Neutrophil (primary cell): ENCODE data around the gene C6.

Source experiments
- H3K27ac ChIP-seq: fragments of 200-600 bp; sonication (generic); 2 replicates; pipeline ENCODE4 v1.5.1; 2016; ENCODE audit warnings: mild to moderate bottlenecking, moderate library complexity
- H3K27me3 ChIP-seq: fragments of 200-600 bp; sonication (generic); 2 replicates; pipeline ENCODE4 v1.6.0; 2016; ENCODE audit warnings: mild to moderate bottlenecking
- H3K36me3 ChIP-seq: fragments of 200-600 bp; sonication (generic); 2 replicates; pipeline ENCODE4 v1.5.1; 2017
- H3K4me1 ChIP-seq, 2 experiments: fragments of 200-600 bp in 1 of 2; sonication (generic) in 1 of 2; 1 replicate in 1 of 2; 2 replicates in 1 of 2; pipeline versions ENCODE4 v1.5.1 to v1.6.1; 2013 to 2016; ENCODE audit warnings: low read depth in 1 of 2, low read length in 1 of 2, mild to moderate bottlenecking in 1 of 2, moderate library complexity in 1 of 2; ENCODE audit not compliant: control insufficient read depth in 1 of 2, insufficient read depth in 1 of 2
- H3K4me3 ChIP-seq, 2 experiments: fragments of 200-600 bp in 1 of 2; sonication (generic) in 1 of 2; 1 replicate in 1 of 2; 2 replicates in 1 of 2; pipeline ENCODE4 v1.5.1; 2013 to 2016; ENCODE audit warnings: low read depth in 1 of 2, low read length in 1 of 2, mild to moderate bottlenecking in 1 of 2, moderate library complexity in 1 of 2
- H3K9me3 ChIP-seq: fragments of 200-600 bp; sonication (generic); 2 replicates; pipeline ENCODE4 v1.5.1; 2016
- CTCF ChIP-seq: fragments of 200-600 bp; sonication (generic); IDR thresholded peaks from 2 replicates; pipeline ENCODE4 v1.5.1; 2016; ENCODE audit warnings: antibody characterized with exemption

The C6 gene

DNA sequence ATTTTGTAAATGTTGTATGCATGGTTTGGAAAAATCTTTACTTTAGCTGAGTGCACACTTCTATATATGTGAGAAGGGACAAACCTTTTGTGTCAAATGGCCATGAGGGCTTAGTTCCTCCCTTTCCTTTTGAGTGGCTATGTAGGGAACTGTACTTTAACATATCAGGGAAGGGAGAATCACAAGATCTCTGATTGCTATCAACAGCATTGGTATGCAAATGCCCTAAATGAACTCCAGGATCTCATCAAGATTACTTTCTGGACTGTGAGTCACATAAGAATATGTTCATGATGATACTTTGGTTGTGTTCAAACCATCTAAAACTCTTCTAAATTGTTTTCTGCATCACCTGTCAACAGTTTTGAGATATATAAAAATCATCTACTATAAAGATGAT, 111.0 kb downstream of the C6 start:
- H3K4me3 ChIP-seq, result no peak overlapping the region
- no peaks in the 10 kb centered on the region for H3K36me3 ChIP-seq
- no peak for TF ChIP-seq CTCF
- no peaks in the 10 kb centered on the region for H3K9me3 ChIP-seq
- no peaks in the 10 kb centered on the region for H3K4me1 ChIP-seq
- H3K27me3 ChIP-seq, result no peaks in the 10 kb centered on the region
- no peak overlapping the region for H3K27ac ChIP-seq

- H3K27me3 ChIP-seq, result no peaks in the 10 kb centered on the region
- no peaks in the 10 kb centered on the region for H3K9me3 ChIP-seq
- no peaks in the 10 kb centered on the region for H3K4me1 ChIP-seq
- H3K27ac ChIP-seq, result no peak overlapping the region
- TF ChIP-seq CTCF, result no peak
- no peaks in the 10 kb centered on the region for H3K36me3 ChIP-seq
- no peak overlapping the region for H3K4me3 ChIP-seq
These were observed 115.7 kb downstream of the C6 start for GRCh38 chr5:41097642-41098041.

DNA sequence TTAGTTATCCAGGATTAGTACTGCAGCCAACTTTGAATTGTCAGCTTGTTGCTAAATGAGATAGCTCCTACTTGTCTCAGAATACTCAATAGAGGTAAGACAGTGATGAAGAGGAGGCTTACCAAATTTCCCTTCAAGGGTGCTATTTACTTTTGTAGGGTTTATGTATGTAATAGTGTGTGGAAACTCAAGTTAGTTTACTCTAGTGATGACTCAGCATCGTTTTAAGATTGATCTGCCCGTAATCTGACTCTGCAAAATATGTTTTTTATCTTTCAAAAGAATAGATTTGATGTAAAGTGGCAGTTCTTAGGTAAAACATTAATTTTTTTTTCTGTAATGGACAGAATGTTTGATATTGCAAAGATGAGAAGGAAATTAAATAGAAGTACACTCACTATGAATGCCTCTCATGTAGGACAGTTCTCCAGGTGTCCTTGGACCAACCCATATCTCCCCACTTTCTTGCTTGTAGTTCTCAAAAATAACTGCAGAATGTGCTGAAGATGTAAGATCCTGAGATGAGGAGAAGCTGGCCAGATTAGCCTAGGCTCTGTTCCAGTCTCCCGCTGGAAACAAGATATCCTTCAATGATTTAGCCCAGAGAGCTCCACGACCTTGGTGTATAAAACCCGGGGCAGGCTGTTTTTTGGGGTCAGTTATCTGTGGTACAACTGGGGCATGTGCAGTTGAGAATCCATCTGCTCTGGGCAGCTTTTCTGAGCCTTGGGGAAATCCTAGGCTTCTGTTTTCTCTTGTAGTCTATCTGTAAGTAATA, 117.8 kb downstream of the C6 start:
- Histone ChIP-seq H3K9me3 (no peaks in the 10 kb centered on the region), H3K27ac (no peak overlapping the region), H3K27me3 (no peaks in the 10 kb centered on the region), H3K36me3 (no peaks in the 10 kb centered on the region), H3K4me3 (no peak overlapping the region), H3K4me1 (no peaks in the 10 kb centered on the region)
- TF ChIP-seq CTCF, result no peak

- Histone ChIP-seq H3K9me3 (no peaks in the 10 kb centered on the region), H3K36me3 (no peaks in the 10 kb centered on the region), H3K27me3 (no peaks in the 10 kb centered on the region), H3K27ac (no peak overlapping the region), H3K4me1 (no peaks in the 10 kb centered on the region), H3K4me3 (no peak overlapping the region)
- TF ChIP-seq CTCF, result no peak
These were observed 118.5 kb downstream of the C6 start for GRCh38 chr5:41094871-41095270.

- Histone ChIP-seq H3K36me3 (no peaks in the 10 kb centered on the region), H3K9me3 (no peaks in the 10 kb centered on the region), H3K27ac (no peak overlapping the region), H3K4me3 (no peak overlapping the region), H3K4me1 (no peaks in the 10 kb centered on the region), H3K27me3 (no peaks in the 10 kb centered on the region)
- no peak for TF ChIP-seq CTCF
These were observed 119.5 kb downstream of the C6 start for GRCh38 chr5:41093803-41094202.
